Fibroblast of upper back skin (primary cell): Measurements from ENCODE around the gene MTUS2.

Source experiments
- DNase-seq: peaks from one replicate; pipeline ENCODE4 v3.0.0-alpha.2; 2013

MTUS2 gene

GRCh38 chr13:29039212-29039611, 219.1 kb downstream of the MTUS2 start:
- no peak for DNase-seq

GRCh38 chr13:29046588-29046987, 226.4 kb downstream of the MTUS2 start:
- DNase-seq = no peak

- no peak for DNase-seq
Observed at GRCh38 chr13:29049524-29049923, 229.4 kb downstream of the MTUS2 start.

GRCh38 chr13:29050719-29051118, 230.6 kb downstream of the MTUS2 start:
- no peak for DNase-seq

DNA sequence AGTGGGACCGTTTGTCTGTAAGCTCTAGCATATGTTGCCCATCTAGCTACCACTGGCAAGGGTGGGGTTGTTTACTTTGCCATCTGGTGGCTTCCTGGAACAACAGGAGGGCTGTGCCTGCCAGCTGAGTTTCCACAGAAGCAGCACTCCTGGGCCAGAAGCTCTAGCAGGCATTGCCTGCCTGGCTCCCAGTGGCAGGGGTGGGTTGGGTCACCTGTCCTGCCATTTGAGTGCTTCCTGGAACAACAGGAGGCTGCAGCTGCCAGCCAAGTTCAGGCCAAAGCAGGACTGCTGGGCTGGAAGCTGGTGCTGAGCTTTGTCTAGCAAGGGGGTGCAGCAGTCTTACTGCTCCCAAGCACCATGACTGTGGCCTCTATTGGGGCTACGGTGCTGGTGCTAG, 239.7 kb downstream of the MTUS2 start:
- DNase-seq = no peak

DNA sequence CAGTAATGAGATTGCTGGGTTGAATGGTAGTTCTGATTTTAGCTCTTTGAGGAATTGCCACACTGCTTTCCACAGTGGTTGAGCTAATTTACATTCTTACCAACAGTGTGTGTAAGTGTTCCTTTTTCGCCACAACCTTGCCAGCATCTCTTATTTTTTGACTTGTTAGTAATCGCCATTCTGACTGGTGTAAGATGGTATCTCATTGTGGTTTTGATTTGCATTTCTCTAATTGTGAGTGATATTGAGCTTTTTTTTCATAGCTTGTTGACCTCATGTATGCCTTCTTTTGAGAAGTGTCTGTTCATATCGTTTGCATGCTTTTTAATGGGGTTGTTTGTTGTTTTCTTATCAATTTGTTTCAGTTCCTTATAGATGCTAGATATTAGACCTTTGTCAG, 245.0 kb downstream of the MTUS2 start:
- no peak for DNase-seq

DNA sequence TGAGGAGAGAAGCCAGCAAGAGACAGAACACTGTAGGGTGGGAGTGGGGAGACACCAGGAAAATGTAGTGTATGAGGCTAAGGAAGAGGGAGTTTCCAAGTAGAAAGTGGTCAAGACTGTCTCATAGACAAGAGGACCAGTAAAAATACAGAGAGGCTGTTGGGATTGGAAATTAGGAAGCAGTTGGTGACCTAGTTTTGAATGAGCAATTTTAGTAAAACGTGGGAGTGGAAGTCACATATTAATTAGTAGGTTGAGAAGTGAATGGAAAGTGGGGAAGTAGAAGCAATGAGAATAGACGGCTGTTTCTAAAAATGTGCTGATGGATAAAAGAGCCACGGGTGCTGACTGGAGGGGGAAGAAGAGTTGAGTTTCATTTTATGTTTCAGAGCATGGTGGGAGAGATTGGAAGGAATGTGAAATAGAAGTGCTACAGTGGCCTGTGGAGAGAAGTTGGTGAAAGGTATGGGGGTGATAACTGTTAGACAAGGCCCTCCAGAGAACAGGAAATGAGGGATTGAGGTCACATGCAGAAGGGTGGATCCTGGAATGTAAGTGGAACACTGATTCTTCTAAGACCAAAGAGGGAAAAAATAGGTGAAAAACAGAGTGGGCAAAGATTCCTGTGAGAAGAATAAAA, 247.3 kb downstream of the MTUS2 start:
- no peak for DNase-seq

DNA sequence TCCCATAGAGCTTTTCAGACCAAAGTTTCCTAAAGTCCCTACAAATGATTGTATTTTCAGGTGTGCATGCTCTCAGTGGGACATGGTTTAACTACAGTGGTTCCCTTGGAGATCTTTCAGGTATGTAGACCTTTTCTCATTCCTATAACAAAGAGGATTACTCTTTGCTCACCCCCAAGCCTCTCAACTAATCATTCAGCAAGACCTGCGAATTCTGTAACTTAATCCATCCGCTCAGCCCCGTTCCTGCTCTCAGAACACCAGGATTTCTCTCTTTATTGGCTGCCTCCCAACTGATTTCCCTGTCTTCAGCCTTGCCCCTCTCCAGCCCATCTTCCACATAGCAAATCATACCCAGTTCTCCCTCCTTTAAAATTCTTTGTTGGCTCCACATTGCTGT, 253.6 kb downstream of the MTUS2 start:
- no peak for DNase-seq

GRCh38 chr13:29077051-29077813, 257.1 kb downstream of the MTUS2 start:
- no peak for DNase-seq

GRCh38 chr13:29081036-29081435, 260.9 kb downstream of the MTUS2 start:
- peak; percentile 0 for DNase-seq

DNA sequence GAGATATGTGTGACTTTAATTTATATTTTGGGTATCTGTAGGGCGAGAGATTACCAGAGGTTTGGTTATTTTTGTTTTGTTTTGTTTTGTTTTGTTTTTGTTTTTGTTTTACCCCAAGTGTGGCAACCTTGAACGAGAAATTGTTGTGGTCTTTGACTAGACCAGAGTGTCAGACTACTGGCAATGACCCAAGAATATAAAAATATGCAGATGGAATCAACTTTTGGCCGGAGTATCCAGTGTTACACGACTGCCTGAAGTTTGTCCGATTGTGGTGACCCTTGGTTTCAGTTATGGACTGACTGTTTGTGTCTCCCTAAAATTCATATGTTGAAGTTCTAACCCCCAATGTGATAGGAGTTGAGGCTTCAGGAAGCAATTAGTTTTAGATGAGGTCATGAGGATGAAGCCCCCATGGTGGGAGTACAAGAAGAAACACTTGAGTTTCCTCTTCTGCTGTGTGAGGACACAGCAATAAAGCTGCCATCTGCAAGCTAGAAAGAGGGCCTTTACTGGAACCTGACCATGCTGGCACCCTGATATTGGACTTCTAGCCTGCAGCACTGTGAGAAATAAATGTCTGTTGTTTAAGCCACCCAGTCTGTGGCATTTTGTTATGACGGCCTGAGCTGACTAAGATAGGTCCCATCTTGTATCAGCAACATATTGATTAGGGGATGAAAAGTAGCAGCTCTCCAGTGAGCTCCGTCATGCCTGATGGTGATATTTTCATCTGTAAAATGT, 261.7 kb downstream of the MTUS2 start:
- DNase-seq = no peak

DNA sequence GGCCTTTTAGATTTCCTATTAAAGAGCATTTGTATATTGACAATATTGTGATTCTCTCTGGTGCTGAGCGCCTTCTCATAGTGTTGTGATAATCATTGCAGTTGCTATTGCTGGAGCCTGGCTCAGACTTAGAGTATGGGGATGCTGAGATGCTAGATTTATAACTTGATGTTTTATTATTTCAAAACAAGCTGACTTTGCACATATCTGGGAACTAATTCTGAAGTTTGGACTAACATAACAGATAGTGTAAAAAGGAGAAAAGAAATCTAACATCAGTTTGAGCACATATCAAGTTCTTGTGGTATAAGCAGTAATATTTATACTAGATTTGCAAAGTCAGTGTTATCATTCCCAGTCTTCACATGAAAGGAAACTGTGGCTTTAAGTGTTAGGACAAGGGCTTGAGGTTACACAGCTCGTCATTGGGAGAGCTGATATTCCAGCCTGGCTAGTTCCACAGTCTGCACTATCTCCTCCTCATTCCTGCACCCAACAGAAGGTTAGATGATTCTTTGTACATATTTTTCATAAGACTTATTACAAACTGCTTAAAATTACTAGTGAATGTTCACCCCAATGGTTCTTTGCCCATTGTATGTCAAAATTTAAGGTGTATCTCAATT, 279.8 kb downstream of the MTUS2 start:
- DNase-seq = no peak

GRCh38 chr13:29100758-29101157, 280.6 kb downstream of the MTUS2 start:
- no peak for DNase-seq

GRCh38 chr13:29101409-29101808, 281.3 kb downstream of the MTUS2 start:
- DNase-seq = no peak

- DNase-seq = no peak
Observed at GRCh38 chr13:29101905-29102304, 281.8 kb downstream of the MTUS2 start.

- DNase-seq = no peak
Observed at GRCh38 chr13:29103065-29103800, 283.1 kb downstream of the MTUS2 start.

- DNase-seq = no peak
Observed at GRCh38 chr13:29104461-29104860, 284.3 kb downstream of the MTUS2 start.

- no peak for DNase-seq
Observed at GRCh38 chr13:29105779-29106178, 285.6 kb downstream of the MTUS2 start.

GRCh38 chr13:29106651-29107050, 286.5 kb downstream of the MTUS2 start:
- no peak for DNase-seq

GRCh38 chr13:29108068-29108786, 288.1 kb downstream of the MTUS2 start:
- no peak for DNase-seq

- DNase-seq = no peak
Observed at GRCh38 chr13:29109987-29110386, 289.8 kb downstream of the MTUS2 start.

DNA sequence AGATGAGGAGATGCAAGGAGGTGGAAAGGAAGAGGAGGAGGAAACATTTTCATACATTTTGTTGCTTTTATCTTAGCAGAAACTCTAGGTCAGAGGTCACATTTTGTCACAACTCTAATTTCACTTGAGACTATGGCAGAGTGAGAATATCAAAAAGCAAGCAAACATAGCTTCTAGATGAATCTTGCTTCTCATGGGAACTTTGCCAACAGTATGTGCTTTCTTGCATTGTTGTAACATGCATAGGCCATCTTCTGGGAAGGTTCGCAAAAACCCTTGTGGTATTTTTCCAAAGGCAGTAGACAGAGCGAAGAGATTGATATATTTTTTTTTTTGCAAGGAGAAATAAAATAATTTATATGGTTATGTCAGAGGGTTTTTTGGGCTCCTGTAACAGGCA, 291.3 kb downstream of the MTUS2 start:
- DNase-seq = peak; percentile 10
